ENCODE measurements around the gene ADPRH. TPM values are rescaled to one million over a fixed set of nuclear protein-coding genes. Genes with fewer than 3 reads are reported as not detected.

The ADPRH gene
- total RNA-seq, result 14.5 and 20.6 TPM in 2 replicates

GRCh38 chr3:119579366-119580066, at the start of gene ADPRH:
TSS of gene ADPRH (plus strand) at chr3:119579492. CDS start at chr3:119582170, 2,678 bp downstream.

DNA sequence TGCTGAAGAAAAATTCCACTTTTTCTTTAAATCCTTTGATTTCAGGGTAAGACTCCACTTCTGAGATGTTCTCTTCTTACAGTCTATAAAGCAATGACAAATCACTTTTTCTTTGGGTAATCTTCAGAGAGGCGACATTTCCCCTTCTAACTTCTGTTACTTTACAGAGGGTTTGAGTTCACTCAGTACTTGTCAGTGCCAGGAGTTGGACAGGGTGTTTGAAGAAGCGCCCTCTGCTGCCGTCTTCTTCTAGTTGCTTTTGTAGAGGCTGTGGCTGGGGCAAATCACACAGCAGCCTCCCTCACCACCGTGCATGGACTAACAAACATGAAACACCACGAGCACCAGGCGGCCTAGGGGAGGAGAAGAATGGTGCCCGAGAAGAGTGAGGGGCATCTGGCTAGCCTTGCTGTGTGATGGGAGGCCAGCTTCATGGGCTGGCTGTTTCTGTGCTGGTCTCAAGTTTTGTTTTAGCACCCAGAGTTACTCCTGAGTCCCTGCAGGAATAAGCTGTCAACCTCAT, 19.8 kb upstream of the ADPRH start, which contains the start of gene CD80:
TSS of gene CD80 (minus strand) at position 174 of the 523 bp plus-strand sequence. CDS start 1,886 bp downstream, outside the sequence.

GRCh38 chr3:119597548-119598288, 18.4 kb downstream of the ADPRH start, which contains the start of gene PLA1A:
TSS of gene PLA1A (plus strand) at chr3:119597885. CDS start at chr3:119597914, 29 bp downstream.

Other genes with a start within 250 kb of the ADPRH start
- 22.3 and 22.9 TPM in 2 replicates for gene TMEM39A, start 115.9 kb upstream of the ADPRH start, total RNA-seq
- 8.9 and 10.6 TPM in 2 replicates for gene POGLUT1, start 110.5 kb upstream of the ADPRH start, total RNA-seq
- gene TIMMDC1, start 80.9 kb upstream of the ADPRH start, total RNA-seq, result 38.2 and 58.6 TPM in 2 replicates
- gene CD80, start 19.9 kb upstream of the ADPRH start, total RNA-seq, result not detected in 2 replicates
- 2.1 and 4.8 TPM in 2 replicates for gene PLA1A, start 18.4 kb downstream of the ADPRH start, total RNA-seq
- 0.10 and 2.5 TPM in 2 replicates for gene POPDC2, start 81.1 kb downstream of the ADPRH start, total RNA-seq
- gene COX17, start 97.9 kb downstream of the ADPRH start, total RNA-seq, result 28.8 and 30.4 TPM in 2 replicates
- 0.20 TPM in 1 of 2 replicates, not detected in the other for gene CFAP91, start 123.5 kb downstream of the ADPRH start, total RNA-seq
- under 0.01 and 0.05 TPM in 2 replicates for gene NR1I2, start 202.6 kb downstream of the ADPRH start, total RNA-seq

Measured in mammary microvascular endothelial cell (primary cell).